GM12892 (cell line): ENCODE results near the gene ADGRG6.
"Not testable (repeated sequence)": the region's sequence is repeated elsewhere in the genome, so short reads cannot be mapped to it uniquely, and the experiment has no call there.

Experiments used
- POLR2A ChIP-seq: IDR thresholded peaks from 2 replicates; pipeline ENCODE4 v1.6.1; 2011; ENCODE audit warnings: low read depth, low read length, control low read depth
- POLR2AphosphoS5 ChIP-seq: IDR thresholded peaks from 2 replicates; pipeline ENCODE4 v1.6.1; 2011; ENCODE audit warnings: low read depth, low read length, control low read depth
- TAF1 ChIP-seq: IDR thresholded peaks from 2 replicates; pipeline ENCODE4 v1.6.1; 2011; ENCODE audit warnings: low read depth, mild to moderate bottlenecking, control low read depth, low read length, borderline replicate concordance

GRCh38 chr6:142428468-142428867, 126.7 kb downstream of the ADGRG6 start:
- not testable (repeated sequence) for TF ChIP-seq POLR2AphosphoS5, POLR2A, TAF1
